ENCODE measurements around the gene ACTRT3.

DNA sequence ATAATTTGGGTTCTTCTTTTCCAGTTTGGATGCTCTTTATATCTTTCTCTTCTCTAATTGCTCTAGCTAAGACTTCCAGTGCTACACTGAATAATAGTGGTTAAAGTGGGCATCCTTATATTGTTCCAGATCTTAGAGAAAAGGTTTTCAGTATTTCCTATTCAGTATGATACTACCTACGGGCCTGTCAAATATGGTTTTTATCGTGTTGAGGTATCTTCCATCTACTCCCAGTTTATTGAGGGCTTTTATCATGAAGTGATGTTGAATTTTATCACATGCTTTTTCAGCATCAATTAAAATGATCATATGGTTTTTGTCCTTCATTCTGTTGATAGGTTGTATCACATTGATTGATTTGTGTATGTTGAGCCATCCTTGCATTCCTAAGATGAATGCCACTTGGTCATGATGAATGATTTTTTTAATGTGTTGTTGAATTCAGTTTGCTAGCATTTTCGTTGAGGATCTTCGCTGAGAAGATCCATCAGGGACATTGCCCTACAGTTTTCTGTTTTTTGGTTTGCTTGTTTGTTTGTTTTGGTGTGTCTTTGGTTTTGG, 46.3 kb upstream of the ACTRT3 start:
- TF ChIP-seq POLR2A (IDR thresholded peaks at IDR 0.05) (no peak), POLR2AphosphoS5 (IDR thresholded peaks at IDR 0.05) (no peak)
- TF ChIP-seq, protein P1, sequence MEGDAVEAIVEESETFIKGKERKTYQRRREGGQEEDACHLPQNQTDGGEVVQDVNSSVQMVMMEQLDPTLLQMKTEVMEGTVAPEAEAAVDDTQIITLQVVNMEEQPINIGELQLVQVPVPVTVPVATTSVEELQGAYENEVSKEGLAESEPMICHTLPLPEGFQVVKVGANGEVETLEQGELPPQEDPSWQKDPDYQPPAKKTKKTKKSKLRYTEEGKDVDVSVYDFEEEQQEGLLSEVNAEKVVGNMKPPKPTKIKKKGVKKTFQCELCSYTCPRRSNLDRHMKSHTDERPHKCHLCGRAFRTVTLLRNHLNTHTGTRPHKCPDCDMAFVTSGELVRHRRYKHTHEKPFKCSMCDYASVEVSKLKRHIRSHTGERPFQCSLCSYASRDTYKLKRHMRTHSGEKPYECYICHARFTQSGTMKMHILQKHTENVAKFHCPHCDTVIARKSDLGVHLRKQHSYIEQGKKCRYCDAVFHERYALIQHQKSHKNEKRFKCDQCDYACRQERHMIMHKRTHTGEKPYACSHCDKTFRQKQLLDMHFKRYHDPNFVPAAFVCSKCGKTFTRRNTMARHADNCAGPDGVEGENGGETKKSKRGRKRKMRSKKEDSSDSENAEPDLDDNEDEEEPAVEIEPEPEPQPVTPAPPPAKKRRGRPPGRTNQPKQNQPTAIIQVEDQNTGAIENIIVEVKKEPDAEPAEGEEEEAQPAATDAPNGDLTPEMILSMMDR (IDR thresholded peaks at IDR 0.05) = no peak
